ENCODE measurements around the gene ZFHX3. TPM values are rescaled to one million over a fixed set of nuclear protein-coding genes. Genes with fewer than 3 reads are reported as not detected.

The ZFHX3 gene
- total RNA-seq, 2 experiments from 2014 or later = 0.63 to 0.64 TPM

DNA sequence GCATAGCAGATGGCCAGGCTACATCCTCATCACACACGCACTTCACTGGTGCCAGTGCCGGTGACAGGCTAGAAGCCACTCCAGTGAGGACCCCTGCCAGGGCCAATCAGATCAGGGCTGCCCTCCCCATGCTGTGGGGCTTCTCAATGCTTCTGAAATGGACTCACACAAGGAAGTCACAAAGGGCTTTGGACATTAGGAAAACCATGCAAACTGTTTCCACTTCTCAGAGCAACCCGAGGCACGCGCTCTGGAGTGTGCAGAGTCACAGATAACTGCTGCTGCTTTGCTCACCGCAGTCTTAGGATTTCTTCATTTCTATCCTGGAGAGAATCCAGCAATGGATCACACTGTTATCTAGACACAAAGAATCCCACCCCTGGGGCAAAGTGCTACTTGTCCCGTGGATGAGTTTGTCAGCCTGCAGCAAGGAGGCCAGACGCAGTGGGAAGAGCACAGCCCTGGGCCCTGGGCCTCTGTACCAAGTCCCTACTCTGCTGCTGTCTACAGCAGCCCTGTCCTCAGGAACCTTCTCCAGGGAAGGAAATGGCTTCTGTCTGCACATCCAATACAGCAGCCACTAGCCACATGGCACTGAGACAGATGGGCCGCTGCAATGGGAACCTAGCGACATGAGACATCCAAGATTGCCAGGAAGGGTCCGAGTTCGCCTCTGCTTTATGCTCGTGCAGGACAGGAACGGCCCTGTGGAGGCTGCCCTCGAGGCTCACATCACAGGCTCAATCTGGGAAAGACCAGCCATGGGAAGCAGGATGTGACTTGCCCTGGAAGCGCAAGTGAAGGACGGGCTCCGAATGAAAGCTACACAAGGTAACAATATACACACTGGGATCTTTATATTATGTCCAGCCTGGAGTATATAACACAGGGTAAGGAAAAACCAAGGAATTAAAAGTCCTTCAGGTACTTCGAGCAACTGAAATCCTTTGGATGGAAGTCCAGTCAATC, 169.3 kb downstream of the ZFHX3 start:
- H3K4me1 Mint-ChIP-seq (ENCODE audit: low read depth) = no peaks in the 10 kb centered on the region
- H3K9me3 Mint-ChIP-seq = no peaks in the 10 kb centered on the region
- no peaks in the 10 kb centered on the region for H3K27me3 Mint-ChIP-seq
- H3K36me3 ChIP-seq (ENCODE audit: insufficient read depth, low read length) = no peaks in the 10 kb centered on the region
- H3K4me3 Mint-ChIP-seq = no peak overlapping the region
- DNase-seq (no peak), ATAC-seq (ENCODE audit: poor library complexity) (no peak)
- H3K4me3 ChIP-seq (ENCODE audit: low read length) = no peak overlapping the region
- peaks cover 0 to 13% of the 10 kb centered on the region in 2 experiments for H3K9me3 ChIP-seq (ENCODE audit: control insufficient read depth in 1 of 2, insufficient read depth in 1 of 2, low read length in 2 of 2)
- peaks cover 0 to 2% of the 10 kb centered on the region in 2 experiments for H3K27me3 ChIP-seq (ENCODE audit: control insufficient read depth in 1 of 2, insufficient read depth in 2 of 2, low read length in 2 of 2)
- intact Hi-C loops (cut with DNase I, micrococcal nuclease) = no loop called here
- POLR2A ChIA-PET = no interaction called here
- no peak overlapping the region for H3K27ac Mint-ChIP-seq
- TF ChIP-seq CTCF (IDR thresholded peaks at IDR 0.05) = no peak
- H3K4me1 ChIP-seq (ENCODE audit: insufficient read depth, low read length) = peaks cover 4% of the 10 kb centered on the region
- no peak overlapping the region for H3K27ac ChIP-seq (ENCODE audit: low read depth in 1 of 2, low read length in 2 of 2)
- no peaks in the 10 kb centered on the region for H3K36me3 Mint-ChIP-seq (ENCODE audit: low read depth)
- CTCF ChIA-PET = no interaction called here

DNA sequence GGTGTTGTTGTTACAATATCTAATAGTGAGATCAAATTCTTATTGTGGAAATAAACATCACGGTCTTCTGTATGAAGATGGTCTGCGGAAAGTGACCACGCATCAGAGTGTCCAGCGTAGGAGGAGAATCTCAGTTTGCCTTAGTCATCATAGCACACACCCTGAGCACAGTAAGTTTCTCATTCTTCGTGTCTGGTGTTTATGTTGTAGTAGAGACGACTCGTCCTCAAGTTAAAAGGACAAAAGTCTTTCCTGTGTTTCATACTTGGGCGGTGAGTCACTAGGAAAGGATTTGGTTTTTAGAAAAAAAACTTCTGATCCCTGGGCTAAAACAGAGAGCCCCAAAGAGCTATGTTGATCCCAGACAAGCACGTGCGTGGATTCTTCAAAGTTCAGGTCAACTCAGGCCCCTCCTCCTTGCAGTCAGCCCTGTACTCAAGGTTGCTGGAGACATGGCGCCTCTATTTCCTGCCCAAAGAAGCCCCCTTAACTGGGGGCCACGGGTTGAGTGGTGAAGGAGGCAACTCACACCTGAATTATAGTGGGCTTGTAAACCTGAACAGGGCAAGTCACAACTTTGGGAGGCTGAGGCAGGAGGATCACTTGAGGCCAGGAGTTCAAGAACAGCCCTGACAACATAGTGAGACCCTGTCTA, 170.4 kb downstream of the ZFHX3 start:
- H3K36me3 ChIP-seq (ENCODE audit: insufficient read depth, low read length) = no peaks in the 10 kb centered on the region
- Mint-ChIP-seq H3K9me3 (no peaks in the 10 kb centered on the region), H3K27ac (no peak overlapping the region), H3K4me3 (no peak overlapping the region), H3K27me3 (no peaks in the 10 kb centered on the region), H3K36me3 (ENCODE audit: low read depth) (no peaks in the 10 kb centered on the region), H3K4me1 (ENCODE audit: low read depth) (no peaks in the 10 kb centered on the region)
- DNase-seq (no peak), ATAC-seq (ENCODE audit: poor library complexity) (no peak)
- H3K27ac ChIP-seq (ENCODE audit: low read depth in 1 of 2, low read length in 2 of 2) = no peak overlapping the region
- CTCF ChIA-PET = no interaction called here
- intact Hi-C loops (cut with DNase I, micrococcal nuclease) = no loop called here
- peaks cover 0 to 13% of the 10 kb centered on the region in 2 experiments for H3K9me3 ChIP-seq (ENCODE audit: control insufficient read depth in 1 of 2, insufficient read depth in 1 of 2, low read length in 2 of 2)
- H3K4me3 ChIP-seq (ENCODE audit: low read length) = no peak overlapping the region
- H3K4me1 ChIP-seq (ENCODE audit: insufficient read depth, low read length) = peaks cover 4% of the 10 kb centered on the region
- H3K27me3 ChIP-seq (ENCODE audit: control insufficient read depth in 1 of 2, insufficient read depth in 2 of 2, low read length in 2 of 2) = peaks cover 0 to 2% of the 10 kb centered on the region in 2 experiments
- POLR2A ChIA-PET = no interaction called here
- no peak for TF ChIP-seq CTCF (IDR thresholded peaks at IDR 0.05)

DNA sequence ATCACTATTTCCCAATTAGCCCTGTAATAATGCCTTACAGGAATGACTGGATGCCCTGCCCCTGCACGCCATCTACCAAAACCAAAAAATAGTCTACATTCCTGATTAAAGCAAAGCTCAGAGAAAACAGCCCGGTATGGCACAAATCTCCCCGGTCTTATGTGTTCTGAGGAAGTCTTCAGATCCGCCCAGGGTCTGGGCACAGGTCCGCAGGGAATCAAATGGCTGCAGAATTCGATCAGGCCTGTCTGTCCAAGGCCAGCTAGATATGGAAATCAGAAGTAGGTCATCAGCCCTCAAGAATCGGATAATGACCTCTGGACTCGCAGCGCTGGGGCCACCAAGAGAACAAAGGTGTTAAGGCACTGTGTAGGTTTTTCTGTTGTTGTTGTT, 171.0 kb downstream of the ZFHX3 start:
- Mint-ChIP-seq H3K27ac (no peak overlapping the region), H3K9me3 (no peaks in the 10 kb centered on the region), H3K36me3 (ENCODE audit: low read depth) (no peaks in the 10 kb centered on the region), H3K4me3 (no peak overlapping the region), H3K27me3 (no peaks in the 10 kb centered on the region), H3K4me1 (ENCODE audit: low read depth) (no peaks in the 10 kb centered on the region)
- Histone ChIP-seq H3K4me1 (ENCODE audit: insufficient read depth, low read length) (peaks cover 4% of the 10 kb centered on the region), H3K36me3 (ENCODE audit: insufficient read depth, low read length) (no peaks in the 10 kb centered on the region), H3K4me3 (ENCODE audit: low read length) (no peak overlapping the region), H3K27ac (ENCODE audit: low read depth in 1 of 2, low read length in 2 of 2) (no peak overlapping the region), H3K27me3 (ENCODE audit: control insufficient read depth in 1 of 2, insufficient read depth in 2 of 2, low read length in 2 of 2) (peaks cover 0 to 2% of the 10 kb centered on the region in 2 experiments), H3K9me3 (ENCODE audit: control insufficient read depth in 1 of 2, insufficient read depth in 1 of 2, low read length in 2 of 2) (peaks cover 0 to 13% of the 10 kb centered on the region in 2 experiments)
- intact Hi-C loops (cut with DNase I, micrococcal nuclease) = no loop called here
- no peak for TF ChIP-seq CTCF (IDR thresholded peaks at IDR 0.05)
- DNase-seq (no peak), ATAC-seq (ENCODE audit: poor library complexity) (no peak)
- ChIA-PET CTCF (no interaction called here), POLR2A (no interaction called here)

Measured in CD4-positive, alpha-beta T cell (primary cell).